Testis (tissue), 3 donors: Measurements from ENCODE around the gene EREG. TPM values are rescaled to one million over a fixed set of nuclear protein-coding genes. Genes with fewer than 3 reads are reported as not detected.

ENCODE experiments used
- DNase-seq: peaks from one replicate; pipeline ENCODE4 v3.0.0-alpha.2; 2019
- H3K27ac ChIP-seq, 2 donors: fragments of 200-600 bp; sonication (generic); one replicate each; pipeline ENCODE4 v1.5.1; 2019
- H3K27me3 ChIP-seq: fragments of 200-600 bp; sonication (generic); one replicate; pipeline ENCODE4 v1.5.1; 2019
- H3K36me3 ChIP-seq: fragments of 200-600 bp; sonication (generic); one replicate; pipeline ENCODE4 v1.5.1; 2017; ENCODE audit warnings: low read depth; ENCODE audit errors: missing control alignments
- H3K4me1 ChIP-seq: fragments of 200-600 bp; sonication (generic); one replicate; pipeline ENCODE4 v1.5.1; 2019
- H3K4me3 ChIP-seq, 2 donors: fragments of 200-600 bp; sonication (generic); one replicate each; pipeline ENCODE4 v1.5.1; 2017 to 2019
- H3K9me3 ChIP-seq: fragments of 200-600 bp; sonication (generic); one replicate; pipeline ENCODE4 v1.5.1; 2017
- CTCF ChIP-seq, 3 experiments: fragments of 450-650 bp in 2 of 3; fragments of 200-600 bp in 1 of 3; sonication (generic) in 1 of 3; IDR thresholded peaks; one replicate each; pipeline ENCODE4 v1.5.1; 2016 to 2019; ENCODE audit warnings: antibody characterized with exemption in 3 of 3, mild to moderate bottlenecking in 2 of 3, moderate library complexity in 1 of 3
- POLR2A ChIP-seq: fragments of 450-650 bp; IDR thresholded peaks from one replicate; pipeline ENCODE4 v1.6.1; 2017; ENCODE audit warnings: antibody characterized with exemption, mild to moderate bottlenecking, moderate library complexity
- WGBS, 2 donors: methylation state at CpG; one replicate each; pipeline ENCODE4 v1.1.5; 2018; 5-methylcytosine and 5-hydroxymethylcytosine counted together
- intact Hi-C: fragments of 100-400 bp; cut with DNase I; formaldehyde crosslinking; loops from one replicate; pipeline ENCODE4 v1.15.1; 2023; ENCODE audit warnings: low total_unique reads
- polyA plus RNA-seq: library from polyadenylated mRNA; stranded (reverse); fragments of 350-450 nt; fragmentation: Illumina TruSeq; extraction: RNeasy Lipid Tissue Mini Kit (QIAGEN cat#74804); gene quantifications from one replicate; pipeline ENCODE4 v1.2.3, GENCODE V29; 2014; ENCODE audit warnings: low read depth, low replicate concordance; ENCODE audit not compliant: insufficient read depth
- total RNA-seq, 2 donors: library from RNA; depleted of rRNA; stranded (reverse); fragments of >200 nt; gene quantifications; one replicate each; pipeline ENCODE4 v1.2.3, GENCODE V29; 2016

EREG gene
- total and polyA plus RNA-seq, 3 donors from 2014 or later = 0.37 TPM; not detected in 2

GRCh38 chr4:74413265-74413664 lies 48.3 kb downstream of the EREG start:
- no peak for DNase-seq
- no peak overlapping the region for H3K27ac ChIP-seq
- intact Hi-C loops = no loop called here
- H3K36me3 ChIP-seq = no peaks in the 10 kb centered on the region
- TF ChIP-seq POLR2A = no peak
- TF ChIP-seq CTCF (IDR thresholded peaks at IDR 0.05) = no peak
- H3K27me3 ChIP-seq = no peaks in the 10 kb centered on the region
- no peak overlapping the region for H3K4me3 ChIP-seq
- H3K4me1 ChIP-seq = no peaks in the 10 kb centered on the region
- H3K9me3 ChIP-seq = no peaks in the 10 kb centered on the region

- no peaks in the 10 kb centered on the region for H3K9me3 ChIP-seq
- H3K36me3 ChIP-seq = no peaks in the 10 kb centered on the region
- 69 to 78% methylated on average over 5 of the region's 5 CpGs for WGBS, 2 donors
- H3K4me1 ChIP-seq = no peaks in the 10 kb centered on the region
- DNase-seq = no peak
- intact Hi-C loops = no loop called here
- no peak for TF ChIP-seq POLR2A
- H3K27me3 ChIP-seq = no peaks in the 10 kb centered on the region
- H3K4me3 ChIP-seq = no peak overlapping the region
- no peak overlapping the region for H3K27ac ChIP-seq
These were observed 49.3 kb downstream of the EREG start for GRCh38 chr4:74414149-74414809.

- Histone ChIP-seq H3K4me3 (no peak overlapping the region), H3K27me3 (no peaks in the 10 kb centered on the region)
- DNase-seq = no peak
These were observed 50.8 kb downstream of the EREG start for GRCh38 chr4:74415602-74416300.

GRCh38 chr4:74418063-74418670 lies 53.2 kb downstream of the EREG start:
- no peak overlapping the region for H3K4me3 ChIP-seq
- TF ChIP-seq CTCF (IDR thresholded peaks at IDR 0.05) (no peak), POLR2A (no peak)
- H3K9me3 ChIP-seq = no peaks in the 10 kb centered on the region
- H3K36me3 ChIP-seq = no peaks in the 10 kb centered on the region
- no peaks in the 10 kb centered on the region for H3K27me3 ChIP-seq
- no peak for DNase-seq
- intact Hi-C loops = no loop called here
- H3K4me1 ChIP-seq = no peaks in the 10 kb centered on the region
- H3K27ac ChIP-seq = no peak overlapping the region
- 77 to 81% methylated on average over 6 of the region's 6 CpGs for WGBS, 2 donors

More at GRCh38 chr4:74415602-74416300, 50.8 kb downstream of the EREG start:
- no peaks in the 10 kb centered on the region for H3K4me1 ChIP-seq
- intact Hi-C loops = no loop called here
- TF ChIP-seq CTCF (IDR thresholded peaks at IDR 0.05) (no peak), POLR2A (no peak)
- no peak overlapping the region for H3K27ac ChIP-seq
- WGBS, 2 donors = 82 to 94% methylated on average over 3 of the region's 3 CpGs
- no peaks in the 10 kb centered on the region for H3K36me3 ChIP-seq
- H3K9me3 ChIP-seq = no peaks in the 10 kb centered on the region

GRCh38 chr4:74420863-74421262 lies 55.9 kb downstream of the EREG start:
- no peaks in the 10 kb centered on the region for H3K36me3 ChIP-seq
- DNase-seq = no peak
- intact Hi-C loops = no loop called here
- 86 to 94% methylated on average over 5 of the region's 5 CpGs for WGBS, 2 donors
- no peak for TF ChIP-seq POLR2A
- TF ChIP-seq CTCF (IDR thresholded peaks at IDR 0.05) = no peak
- H3K4me3 ChIP-seq = no peak overlapping the region
- H3K27ac ChIP-seq = no peak overlapping the region
- no peaks in the 10 kb centered on the region for H3K9me3 ChIP-seq
- H3K4me1 ChIP-seq = no peaks in the 10 kb centered on the region
- no peaks in the 10 kb centered on the region for H3K27me3 ChIP-seq
